Pancreas (tissue), 10 donors: ENCODE data around the gene CBARP. TPM values are rescaled to one million over a fixed set of nuclear protein-coding genes. Genes with fewer than 3 reads are reported as not detected.
A peak's percentile ranks its signal among the peaks of the same experiment; 100 is the strongest.

Experiments used
- ATAC-seq, 4 donors: fragments of 200-7000 bp; cut with Tn5 transposase; one replicate each; pipeline versions ENCODE4 v1.8.0 to v1.9.1; 2020; ENCODE audit warnings: mild to moderate bottlenecking in 4 of 4, moderate library complexity in 4 of 4
- DNase-seq, 6 donors: peaks; one replicate each; pipeline ENCODE4 v3.0.0-alpha.2; 2020
- FAIRE-seq: peaks from 2 replicates; lab custom pipeline; 2012; peaks lifted over from hg19 to GRCh38; lab: Jason Lieb, UNC
- H3K27ac ChIP-seq, 4 donors: fragments of 200-600 bp; sonication (generic); 1 replicate in 3 of 4; 2 replicates in 1 of 4; pipeline versions ENCODE4 v1.5.0 to v1.8.0; 2020
- H3K27me3 ChIP-seq, 4 donors: fragments of 200-600 bp; one replicate each; pipeline ENCODE4 v1.8.0; 2021
- H3K36me3 ChIP-seq, 3 donors: fragments of 200-600 bp; sonication (generic) in 1 of 3; one replicate each; pipeline versions ENCODE4 v1.5.0 to v1.8.0; 2020 to 2021
- H3K4me1 ChIP-seq, 3 donors: fragments of 200-600 bp; one replicate each; pipeline ENCODE4 v1.8.0; 2021
- H3K4me3 ChIP-seq, 4 donors: fragments of 200-600 bp; sonication (generic) in 2 of 4; one replicate each; pipeline versions ENCODE4 v1.5.0 to v1.8.0; 2020 to 2021
- H3K9me3 ChIP-seq, 4 donors: fragments of 200-600 bp; one replicate each; pipeline ENCODE4 v1.8.0; 2021
- WGBS, 2 donors: extraction: QIAGEN DNeasy Blood & Tissue Kit; methylation state at CpG; one replicate each; pipeline ENCODE4 v1.1.7; 2013; 5-methylcytosine and 5-hydroxymethylcytosine counted together
- intact Hi-C, 3 donors: fragments of 100-400 bp; cut with DNase I; formaldehyde crosslinking; loops; one replicate each; pipeline versions ENCODE4 v1.11.1 to v1.14.2; 2022
- polyA plus RNA-seq, 2 donors: library from polyadenylated mRNA; stranded (reverse); fragments of 200-250 nt; gene quantifications; one replicate each; pipeline ENCODE4 v1.2.3, GENCODE V29; 2013
- total RNA-seq, 6 donors: library from RNA; stranded (reverse); fragmentation: NEBNext Ultra II Directional in 4 of 6; extraction: Animal tissue kit (Norgen Biotek cat#: 25700) in 4 of 6; gene quantifications; one replicate each; pipeline versions ENCODE4 v1.2.1 to v1.2.4, GENCODE V29; 2021 to 2023
- TF ChIP-seq, protein P1 (sequence below), 4 donors: fragments of 200-600 bp; sonication (generic) in 3 of 4; IDR thresholded peaks; one replicate each; pipeline versions ENCODE4 v1.5.0 to v1.8.0; 2021; ENCODE audit warnings: antibody characterized with exemption in 4 of 4
- donor health status: healthy with polysubstance abuse.
- donor health status: DM: no; HTN: no; CAD: no; lungs with moderate emphysema.
- donor health status: DM: no; HTN: no; CAD: no.
- donor health status: control.
- donor health status: control.
- donor health status: Bipolar disorder and iron deficiency.
- donor health status: DM: yes; HTN: yes; CAD: no.
- donor health status: DM: no; HTN: no; CAD: no.
- donor health status: DM: no; HTN: no; CAD: no.
- donor health status: DM: yes; HTN: yes; CAD: no.

Gene CBARP
- total and polyA plus RNA-seq, 8 donors: 0.16 to 2.6 (median 0.74) TPM

GRCh38 chr19:1255186-1256161 lies 17.7 kb upstream of the CBARP start:
- H3K27ac ChIP-seq: peak overlapping the region; percentile 97 to 99 (median 98)
- no peaks in the 10 kb centered on the region for H3K27me3 ChIP-seq
- FAIRE-seq (no peak), DNase-seq (peak in 2 of 6 donors; percentile 37 to 46), ATAC-seq (no peak)
- TF ChIP-seq, protein P1, sequence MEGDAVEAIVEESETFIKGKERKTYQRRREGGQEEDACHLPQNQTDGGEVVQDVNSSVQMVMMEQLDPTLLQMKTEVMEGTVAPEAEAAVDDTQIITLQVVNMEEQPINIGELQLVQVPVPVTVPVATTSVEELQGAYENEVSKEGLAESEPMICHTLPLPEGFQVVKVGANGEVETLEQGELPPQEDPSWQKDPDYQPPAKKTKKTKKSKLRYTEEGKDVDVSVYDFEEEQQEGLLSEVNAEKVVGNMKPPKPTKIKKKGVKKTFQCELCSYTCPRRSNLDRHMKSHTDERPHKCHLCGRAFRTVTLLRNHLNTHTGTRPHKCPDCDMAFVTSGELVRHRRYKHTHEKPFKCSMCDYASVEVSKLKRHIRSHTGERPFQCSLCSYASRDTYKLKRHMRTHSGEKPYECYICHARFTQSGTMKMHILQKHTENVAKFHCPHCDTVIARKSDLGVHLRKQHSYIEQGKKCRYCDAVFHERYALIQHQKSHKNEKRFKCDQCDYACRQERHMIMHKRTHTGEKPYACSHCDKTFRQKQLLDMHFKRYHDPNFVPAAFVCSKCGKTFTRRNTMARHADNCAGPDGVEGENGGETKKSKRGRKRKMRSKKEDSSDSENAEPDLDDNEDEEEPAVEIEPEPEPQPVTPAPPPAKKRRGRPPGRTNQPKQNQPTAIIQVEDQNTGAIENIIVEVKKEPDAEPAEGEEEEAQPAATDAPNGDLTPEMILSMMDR (IDR thresholded peaks at IDR 0.05): no peak
- intact Hi-C loops: no loop called here
- peaks cover 8 to 40% (median 34%) of the 10 kb centered on the region in 3 donors for H3K36me3 ChIP-seq
- WGBS, 2 donors: 83 to 85% methylated on average over 45 to 52 of the region's 52 CpGs
- no peaks in the 10 kb centered on the region for H3K9me3 ChIP-seq
- peaks cover 9 to 62% (median 27%) of the 10 kb centered on the region in 3 donors for H3K4me1 ChIP-seq
- H3K4me3 ChIP-seq: no peak overlapping the region

- Histone ChIP-seq H3K4me3 (no peak overlapping the region), H3K9me3 (no peaks in the 10 kb centered on the region), H3K27me3 (no peaks in the 10 kb centered on the region), H3K36me3 (peaks cover 8 to 40% (median 34%) of the 10 kb centered on the region in 3 donors), H3K27ac (peak overlapping the region; percentile 97 to 99 (median 98)), H3K4me1 (peaks cover 9 to 53% (median 19%) of the 10 kb centered on the region in 3 donors)
- no peak for ATAC-seq
- peak in 2 of 6 donors; percentile 38 to 43 for DNase-seq
- WGBS, 2 donors: 80 to 84% methylated on average over 20 of the region's 20 CpGs
- FAIRE-seq: no peak
- intact Hi-C loops: no loop called here
- TF ChIP-seq, protein P1 (IDR thresholded peaks at IDR 0.05): no peak
These were observed 16.9 kb upstream of the CBARP start for GRCh38 chr19:1254530-1255185.

- intact Hi-C loops: no loop called here
- H3K4me1 ChIP-seq: peaks cover 9 to 48% (median 19%) of the 10 kb centered on the region in 3 donors
- TF ChIP-seq, protein P1 (IDR thresholded peaks at IDR 0.05): no peak
- FAIRE-seq (no peak), ATAC-seq (no peak), DNase-seq (peak in 2 of 6 donors; percentile 48 to 65)
- no peaks in the 10 kb centered on the region for H3K27me3 ChIP-seq
- H3K27ac ChIP-seq: peak overlapping the region; percentile 97 to 99 (median 98)
- peak overlapping the region in 2 of 4 donors; percentile 89 to 96 for H3K4me3 ChIP-seq
- H3K36me3 ChIP-seq: peaks cover 8 to 40% (median 34%) of the 10 kb centered on the region in 3 donors
- H3K9me3 ChIP-seq: no peaks in the 10 kb centered on the region
- WGBS, 2 donors: 81 to 85% methylated on average over 34 to 37 of the region's 37 CpGs
These were observed 16.3 kb upstream of the CBARP start for GRCh38 chr19:1254081-1254527.

DNA sequence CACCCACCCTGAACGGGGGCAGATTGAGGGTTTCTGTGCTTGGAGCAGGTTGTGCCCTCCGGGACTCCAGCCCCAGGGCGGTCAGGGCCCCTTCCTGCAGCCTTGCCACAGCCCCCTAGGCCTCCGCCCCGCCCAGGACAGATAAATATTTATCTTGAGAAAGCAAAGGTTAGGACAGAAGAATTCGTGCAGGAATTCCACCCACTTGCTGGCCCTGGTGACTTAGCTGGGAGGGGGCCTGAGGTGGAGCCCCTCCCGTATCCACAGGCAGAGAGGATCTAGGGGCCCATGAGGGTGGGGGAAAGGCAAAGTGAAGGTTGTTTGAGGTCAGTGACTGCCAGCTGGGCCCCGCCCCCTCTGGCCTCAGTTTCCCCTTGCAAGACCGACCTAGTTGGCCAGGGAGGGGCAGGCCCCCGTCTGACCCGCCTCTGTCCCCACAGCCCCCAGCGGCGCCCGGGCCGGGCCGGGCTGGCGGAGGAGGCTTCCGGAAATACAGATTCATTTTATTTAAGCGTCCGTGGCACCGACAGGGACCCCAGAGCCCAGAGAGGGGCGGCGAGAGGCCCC lies 15.8 kb upstream of the CBARP start:
- peak in 1 of 6 donors; percentile 77 for DNase-seq
- Histone ChIP-seq H3K27me3 (no peaks in the 10 kb centered on the region), H3K4me1 (peaks cover 9 to 43% (median 19%) of the 10 kb centered on the region in 3 donors), H3K27ac (peak overlapping the region; percentile 97 to 99 (median 98)), H3K9me3 (no peaks in the 10 kb centered on the region), H3K4me3 (peak overlapping the region in 3 of 4 donors; percentile 1 to 96 (median 89)), H3K36me3 (peaks cover 8 to 40% (median 34%) of the 10 kb centered on the region in 3 donors)
- no peak for FAIRE-seq
- ATAC-seq: peak in 2 of 4 donors; percentile 0
- intact Hi-C loops: no loop called here
- TF ChIP-seq, protein P1 (IDR thresholded peaks at IDR 0.05): no peak
- WGBS, 2 donors: 49 to 52% methylated on average over 23 of the region's 23 CpGs
